ENCODE data around the gene PLEKHB1. TPM values are rescaled to one million over a fixed set of nuclear protein-coding genes. Genes with fewer than 3 reads are reported as not detected.

PLEKHB1 gene
- total RNA-seq, 1 experiment from 2014 or later, result 37.1 TPM

GRCh38 chr11:73663604-73664495 is 17.5 kb downstream of the PLEKHB1 start:
- Histone ChIP-seq H3K79me1 (ENCODE audit: insufficient read depth, low read depth, low read length, poor library complexity, severe bottlenecking) (no peaks in the 10 kb centered on the region), H2AK5ac (ENCODE audit: insufficient read length, low read length) (no peak overlapping the region), H3K23me2 (ENCODE audit: insufficient read length, low read depth, low read length, poor library complexity, severe bottlenecking) (peaks cover 6% of the 10 kb centered on the region), H2BK120ac (ENCODE audit: low read depth, low read length, poor library complexity, severe bottlenecking) (no peak overlapping the region), H2AFZ (ENCODE audit: low read length) (no peak overlapping the region), H3K14ac (ENCODE audit: insufficient read depth, low read length) (no peak overlapping the region), H3K4ac (ENCODE audit: low read depth, low read length) (no peak overlapping the region), H2BK5ac (ENCODE audit: insufficient read length, low read length) (no peak overlapping the region), H3K4me1 (ENCODE audit: insufficient read depth, low read length) (no peaks in the 10 kb centered on the region; the same call in 1 of the 2 replicates), H3K27me3 (ENCODE audit: insufficient read depth, low read length) (peaks cover 3% of the 10 kb centered on the region; the same call in 1 of the 2 replicates), H3K9me3 (ENCODE audit: control insufficient read depth, low read depth, low read length) (no peaks in the 10 kb centered on the region), H4K5ac (ENCODE audit: insufficient read length, low read depth, low read length) (no peak overlapping the region), H2BK20ac (ENCODE audit: low read depth, low read length, poor library complexity, severe bottlenecking) (no peak overlapping the region), H2BK15ac (ENCODE audit: low read depth, low read length) (no peak overlapping the region), H3K9ac (ENCODE audit: extremely low read depth, insufficient read length, low read length) (no peak overlapping the region), H4K20me1 (ENCODE audit: control insufficient read depth, insufficient read depth, insufficient read length) (no peaks in the 10 kb centered on the region), H3K18ac (ENCODE audit: insufficient read length, low read depth, low read length) (no peak overlapping the region), H3K79me2 (ENCODE audit: insufficient read depth, low read length) (no peaks in the 10 kb centered on the region), H4K8ac (replicated peaks; ENCODE audit: insufficient read length, low read depth, low read length) (no peak overlapping the region), H3K56ac (ENCODE audit: insufficient read length, low read depth, low read length) (no peak overlapping the region), H2BK12ac (ENCODE audit: insufficient read length, low read depth, low read length) (no peak overlapping the region), H3K27ac (ENCODE audit: insufficient read length, low read depth, low read length) (no peak overlapping the region), H4K91ac (ENCODE audit: insufficient read length, low read depth, low read length) (no peak overlapping the region), H3K4me2 (ENCODE audit: insufficient read depth, insufficient read length, low read length) (no peak overlapping the region), H3K23ac (ENCODE audit: insufficient read length, low read depth, low read length) (no peak overlapping the region), H3T11ph (ENCODE audit: low read length) (no peak overlapping the region)
- H3K4me3 Mint-ChIP-seq, result no peak overlapping the region
- no peak overlapping the region for H3K27ac Mint-ChIP-seq
- no peaks in the 10 kb centered on the region; a peak in 1 of 5 replicates for H3K9me3 Mint-ChIP-seq
- no peak for TF ChIP-seq CTCF (conservative IDR thresholded peaks at IDR 0.05)
- peaks cover 0 to 7% (median 0%) of the 10 kb centered on the region in 3 experiments; a peak in 2 of 7 replicates for H3K36me3 Mint-ChIP-seq (ENCODE audit: insufficient read depth in 1 of 3, low read depth in 3 of 3)
- H3K27me3 Mint-ChIP-seq (ENCODE audit: low read depth), result peaks cover 20% of the 10 kb centered on the region
- no CpG with 5 or more reads among the region's 3 CpGs for WGBS (ENCODE audit: extremely low coverage, insufficient read length, low lambda C conversion rate)
- DNase-seq, result no peak
- peaks cover 16 to 18% of the 10 kb centered on the region in 2 experiments for H3K4me1 Mint-ChIP-seq

All from H9 (cell line).